Measurements from ENCODE around the gene CD55. TPM values are rescaled to one million over a fixed set of nuclear protein-coding genes. Genes with fewer than 3 reads are reported as not detected.
A peak's percentile ranks its signal among the peaks of the same experiment; 100 is the strongest.

The CD55 gene, protein sequence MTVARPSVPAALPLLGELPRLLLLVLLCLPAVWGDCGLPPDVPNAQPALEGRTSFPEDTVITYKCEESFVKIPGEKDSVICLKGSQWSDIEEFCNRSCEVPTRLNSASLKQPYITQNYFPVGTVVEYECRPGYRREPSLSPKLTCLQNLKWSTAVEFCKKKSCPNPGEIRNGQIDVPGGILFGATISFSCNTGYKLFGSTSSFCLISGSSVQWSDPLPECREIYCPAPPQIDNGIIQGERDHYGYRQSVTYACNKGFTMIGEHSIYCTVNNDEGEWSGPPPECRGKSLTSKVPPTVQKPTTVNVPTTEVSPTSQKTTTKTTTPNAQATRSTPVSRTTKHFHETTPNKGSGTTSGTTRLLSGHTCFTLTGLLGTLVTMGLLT
- 5.6 and 9.0 TPM in 2 replicates for total RNA-seq

GRCh38 chr1:207321079-207321789 is at the start of gene CD55:
CD55 (plus strand) TSS chr1:207321678; CDS start chr1:207321766, 88 bp downstream.
- peaks cover 3% of the 10 kb centered on the region for H3K27me3 ChIP-seq (ENCODE audit: insufficient read depth, low read length)
- H2AFZ ChIP-seq (ENCODE audit: low read length): peak within 1 kb of the TSS; percentile 95
- H3K36me3 ChIP-seq (ENCODE audit: insufficient read depth, low read length): no peaks in the 10 kb centered on the region
- no peaks in the 10 kb centered on the region for H3K79me2 ChIP-seq (ENCODE audit: insufficient read depth, low read length)
- TF ChIP-seq, protein P1, sequence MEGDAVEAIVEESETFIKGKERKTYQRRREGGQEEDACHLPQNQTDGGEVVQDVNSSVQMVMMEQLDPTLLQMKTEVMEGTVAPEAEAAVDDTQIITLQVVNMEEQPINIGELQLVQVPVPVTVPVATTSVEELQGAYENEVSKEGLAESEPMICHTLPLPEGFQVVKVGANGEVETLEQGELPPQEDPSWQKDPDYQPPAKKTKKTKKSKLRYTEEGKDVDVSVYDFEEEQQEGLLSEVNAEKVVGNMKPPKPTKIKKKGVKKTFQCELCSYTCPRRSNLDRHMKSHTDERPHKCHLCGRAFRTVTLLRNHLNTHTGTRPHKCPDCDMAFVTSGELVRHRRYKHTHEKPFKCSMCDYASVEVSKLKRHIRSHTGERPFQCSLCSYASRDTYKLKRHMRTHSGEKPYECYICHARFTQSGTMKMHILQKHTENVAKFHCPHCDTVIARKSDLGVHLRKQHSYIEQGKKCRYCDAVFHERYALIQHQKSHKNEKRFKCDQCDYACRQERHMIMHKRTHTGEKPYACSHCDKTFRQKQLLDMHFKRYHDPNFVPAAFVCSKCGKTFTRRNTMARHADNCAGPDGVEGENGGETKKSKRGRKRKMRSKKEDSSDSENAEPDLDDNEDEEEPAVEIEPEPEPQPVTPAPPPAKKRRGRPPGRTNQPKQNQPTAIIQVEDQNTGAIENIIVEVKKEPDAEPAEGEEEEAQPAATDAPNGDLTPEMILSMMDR (IDR thresholded peaks at IDR 0.05; ENCODE audit: extremely low read depth, low read depth, low read length): no peak
- H3K27ac ChIP-seq (ENCODE audit: low read depth, low read length): peak within 1 kb of the TSS; percentile 65
- no peaks in the 10 kb centered on the region for H3K9me3 ChIP-seq (ENCODE audit: low read depth, low read length)
- H3K4me3 ChIP-seq (ENCODE audit: insufficient read depth, low read length): peak within 1 kb of the TSS; percentile 85
- DNase-seq (ENCODE audit: insufficient read length, low spot score, missing footprints): peak; percentile 91
- no peaks in the 10 kb centered on the region for H4K20me1 ChIP-seq (ENCODE audit: insufficient read depth, low read length)
- peak within 1 kb of the TSS; percentile 95 for H3K4me2 ChIP-seq (ENCODE audit: insufficient read depth, low read length)
- peaks cover 10% of the 10 kb centered on the region for H3K4me1 ChIP-seq (ENCODE audit: insufficient read depth, low read length)

DNA sequence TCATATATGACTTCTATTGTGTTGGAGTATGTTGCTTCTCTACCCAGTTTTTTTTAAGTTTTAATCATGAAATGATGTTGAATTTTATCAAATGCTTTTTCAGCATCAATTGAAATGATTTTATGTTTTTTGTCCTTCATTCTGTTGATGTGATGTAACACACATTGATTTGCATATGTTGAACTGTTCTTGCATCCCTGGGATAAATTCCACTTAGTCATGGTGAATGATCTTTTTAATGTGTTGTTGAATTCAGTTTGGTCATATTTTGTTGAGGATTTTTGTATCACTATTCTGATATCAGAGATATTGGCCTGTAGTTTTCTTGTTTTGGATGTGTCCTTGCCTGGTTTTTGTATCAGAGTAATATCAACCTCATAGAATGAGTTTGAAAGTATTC is 46.6 kb upstream of the CD55 start:
- no peak overlapping the region for H3K27ac ChIP-seq (ENCODE audit: low read depth, low read length)
- TF ChIP-seq, protein P1 (IDR thresholded peaks at IDR 0.05; ENCODE audit: extremely low read depth, low read depth, low read length): no peak
- H3K36me3 ChIP-seq (ENCODE audit: insufficient read depth, low read length): no peaks in the 10 kb centered on the region
- H3K4me3 ChIP-seq (ENCODE audit: insufficient read depth, low read length): no peak overlapping the region
- H3K4me2 ChIP-seq (ENCODE audit: insufficient read depth, low read length): no peak overlapping the region
- H3K79me2 ChIP-seq (ENCODE audit: insufficient read depth, low read length): no peaks in the 10 kb centered on the region
- no peaks in the 10 kb centered on the region for H3K4me1 ChIP-seq (ENCODE audit: insufficient read depth, low read length)
- no peaks in the 10 kb centered on the region for H3K9me3 ChIP-seq (ENCODE audit: low read depth, low read length)
- no peak overlapping the region for H2AFZ ChIP-seq (ENCODE audit: low read length)
- no peaks in the 10 kb centered on the region for H3K27me3 ChIP-seq (ENCODE audit: insufficient read depth, low read length)
- DNase-seq (ENCODE audit: insufficient read length, low spot score, missing footprints): no peak
- H4K20me1 ChIP-seq (ENCODE audit: insufficient read depth, low read length): no peaks in the 10 kb centered on the region

DNA sequence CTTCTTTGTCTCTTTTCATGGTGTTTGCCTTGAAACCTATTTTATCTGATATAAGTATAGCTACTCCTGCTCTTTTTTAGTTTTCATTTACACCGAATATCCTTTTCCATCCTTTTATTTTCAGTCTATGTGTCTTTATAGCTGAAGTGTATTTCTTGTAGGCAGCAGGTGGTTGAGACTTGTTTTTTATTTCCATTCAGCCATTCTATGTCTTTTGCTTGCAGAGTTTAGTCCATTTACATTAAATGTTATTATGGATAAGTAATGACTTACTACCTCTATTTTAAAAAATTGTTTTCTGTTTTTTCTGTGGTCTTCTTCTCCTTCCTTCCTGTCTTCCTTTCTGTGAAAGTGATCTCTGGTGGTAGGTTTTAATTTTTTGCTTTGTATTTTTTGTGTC is 45.0 kb upstream of the CD55 start:
- Histone ChIP-seq H3K4me3 (ENCODE audit: insufficient read depth, low read length) (no peak overlapping the region), H4K20me1 (ENCODE audit: insufficient read depth, low read length) (no peaks in the 10 kb centered on the region), H3K4me1 (ENCODE audit: insufficient read depth, low read length) (no peaks in the 10 kb centered on the region), H2AFZ (ENCODE audit: low read length) (no peak overlapping the region), H3K9me3 (ENCODE audit: low read depth, low read length) (no peaks in the 10 kb centered on the region), H3K79me2 (ENCODE audit: insufficient read depth, low read length) (no peaks in the 10 kb centered on the region), H3K27ac (ENCODE audit: low read depth, low read length) (no peak overlapping the region), H3K27me3 (ENCODE audit: insufficient read depth, low read length) (no peaks in the 10 kb centered on the region), H3K4me2 (ENCODE audit: insufficient read depth, low read length) (no peak overlapping the region), H3K36me3 (ENCODE audit: insufficient read depth, low read length) (no peaks in the 10 kb centered on the region)
- DNase-seq (ENCODE audit: insufficient read length, low spot score, missing footprints): no peak
- TF ChIP-seq, protein P1 (IDR thresholded peaks at IDR 0.05; ENCODE audit: extremely low read depth, low read depth, low read length): no peak

DNA sequence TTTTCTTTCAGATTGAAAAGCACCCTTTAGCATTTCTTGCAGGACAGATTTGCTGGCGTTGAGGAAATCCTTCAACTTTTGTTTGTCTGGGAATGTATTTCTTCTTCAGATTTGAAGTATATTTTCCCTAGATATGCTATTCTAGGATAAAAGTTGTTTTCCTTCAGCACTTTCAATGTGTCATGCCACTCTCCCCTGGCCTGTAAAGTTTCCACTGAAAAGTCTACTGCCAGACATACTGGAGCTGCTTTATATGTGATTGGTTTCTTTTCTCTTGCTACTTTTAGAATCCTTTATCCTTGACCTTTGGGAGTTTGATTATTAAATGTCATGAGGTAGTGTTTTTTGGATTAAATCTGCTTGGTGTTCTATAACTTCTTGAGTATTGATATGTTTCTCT is 44.2 kb upstream of the CD55 start:
- H3K9me3 ChIP-seq (ENCODE audit: low read depth, low read length): no peaks in the 10 kb centered on the region
- no peaks in the 10 kb centered on the region for H3K79me2 ChIP-seq (ENCODE audit: insufficient read depth, low read length)
- TF ChIP-seq, protein P1 (IDR thresholded peaks at IDR 0.05; ENCODE audit: extremely low read depth, low read depth, low read length): no peak
- no peaks in the 10 kb centered on the region for H3K27me3 ChIP-seq (ENCODE audit: insufficient read depth, low read length)
- H3K27ac ChIP-seq (ENCODE audit: low read depth, low read length): no peak overlapping the region
- H3K36me3 ChIP-seq (ENCODE audit: insufficient read depth, low read length): no peaks in the 10 kb centered on the region
- H2AFZ ChIP-seq (ENCODE audit: low read length): no peak overlapping the region
- no peak for DNase-seq (ENCODE audit: insufficient read length, low spot score, missing footprints)
- no peak overlapping the region for H3K4me2 ChIP-seq (ENCODE audit: insufficient read depth, low read length)
- H3K4me1 ChIP-seq (ENCODE audit: insufficient read depth, low read length): no peaks in the 10 kb centered on the region
- H4K20me1 ChIP-seq (ENCODE audit: insufficient read depth, low read length): no peaks in the 10 kb centered on the region
- no peak overlapping the region for H3K4me3 ChIP-seq (ENCODE audit: insufficient read depth, low read length)

All from osteoblast (primary cell).